Tibial nerve (tissue), 4 donors: ENCODE data around the gene NOL4L.

Experiments used
- CTCF ChIP-seq, 5 experiments: fragments of 200-600 bp in 3 of 5; fragments of 450-650 bp in 2 of 5; sonication (generic) in 3 of 5; IDR thresholded peaks; one replicate each; pipeline ENCODE4 v1.5.1; 2016 to 2019; ENCODE audit warnings: antibody characterized with exemption in 5 of 5, mild to moderate bottlenecking in 3 of 5, moderate library complexity in 2 of 5
- EP300 ChIP-seq, 2 donors: sonication (generic); formaldehyde crosslinking; IDR thresholded peaks; one replicate each; pipeline ENCODE4 v1.6.1; 2017; ENCODE audit warnings: antibody characterized with exemption in 2 of 2, mild to moderate bottlenecking in 1 of 2
- POLR2A ChIP-seq, 2 donors: fragments of 450-650 bp; IDR thresholded peaks; one replicate each; pipeline ENCODE4 v1.6.1; 2017; ENCODE audit warnings: antibody characterized with exemption in 2 of 2, mild to moderate bottlenecking in 2 of 2, moderate library complexity in 2 of 2

DNA sequence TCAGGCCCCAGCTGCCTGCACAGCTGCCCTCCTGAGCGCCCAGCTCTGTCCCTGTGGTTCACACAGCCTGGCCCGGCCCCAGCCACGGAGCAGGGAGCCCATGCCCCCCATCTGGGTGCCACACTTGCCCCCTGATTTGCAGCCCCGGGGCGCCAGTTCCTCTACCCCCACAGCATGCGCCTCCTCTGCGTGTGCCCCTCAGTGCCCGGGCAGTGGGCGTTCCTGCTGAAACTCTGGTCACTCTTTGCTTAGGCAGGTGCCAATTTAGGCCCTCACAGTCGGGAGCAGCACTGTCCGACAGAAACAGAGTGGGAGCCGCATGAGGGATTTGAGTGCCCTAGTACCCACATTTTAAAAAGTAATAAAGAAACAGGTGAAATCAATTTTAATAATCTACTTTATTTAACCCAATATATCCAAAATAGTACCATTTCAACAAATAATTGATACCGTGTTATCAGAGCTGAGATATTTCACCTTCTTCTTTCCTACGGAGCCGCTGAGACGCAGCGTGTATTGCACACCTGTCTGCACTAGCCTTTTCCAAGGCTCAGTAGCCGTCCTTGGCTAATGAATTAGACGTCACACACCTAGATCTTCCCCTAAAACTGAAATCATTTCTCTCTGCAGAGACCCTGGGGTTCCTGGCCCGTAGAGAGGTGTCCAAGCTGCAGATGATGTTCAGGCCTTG is 120.6 kb downstream of the NOL4L start:
- TF ChIP-seq CTCF (IDR thresholded peaks at IDR 0.05) (no peak), EP300 (IDR thresholded peaks at IDR 0.05) (no peak), POLR2A (IDR thresholded peaks at IDR 0.05) (no peak)
